Activated CD8-positive, alpha-beta memory T cell treated with anti-CD3 and anti-CD28 coated beads, Interleukin-2, amount 50 U/mL, for 4 hours (primary cell): ENCODE data around the gene RAB26.
"Not testable (repeated sequence)": the region's sequence is repeated elsewhere in the genome, so short reads cannot be mapped to it uniquely, and the experiment has no call there.

Source experiments
- DNase-seq: peaks from one replicate; pipeline ENCODE4 v3.0.0-alpha.2; 2020

Gene RAB26

GRCh38 chr16:2200313-2200712 lies 51.9 kb downstream of the RAB26 start:
- DNase-seq: no peak

GRCh38 chr16:2203119-2203688 lies 54.8 kb downstream of the RAB26 start:
- DNase-seq: not testable (repeated sequence)
